SH-SY5Y (cell line): ENCODE data around the gene CRTAC1.

Experiments
- GATA2 ChIP-seq: IDR thresholded peaks from 2 replicates; pipeline ENCODE4 v1.6.1; 2011; ENCODE audit warnings: mild to moderate bottlenecking, low read depth, low read length
- GATA3 ChIP-seq: IDR thresholded peaks from 2 replicates; pipeline ENCODE4 v1.6.1; 2011; ENCODE audit warnings: low read depth, mild to moderate bottlenecking, low read length, moderate library complexity

DNA sequence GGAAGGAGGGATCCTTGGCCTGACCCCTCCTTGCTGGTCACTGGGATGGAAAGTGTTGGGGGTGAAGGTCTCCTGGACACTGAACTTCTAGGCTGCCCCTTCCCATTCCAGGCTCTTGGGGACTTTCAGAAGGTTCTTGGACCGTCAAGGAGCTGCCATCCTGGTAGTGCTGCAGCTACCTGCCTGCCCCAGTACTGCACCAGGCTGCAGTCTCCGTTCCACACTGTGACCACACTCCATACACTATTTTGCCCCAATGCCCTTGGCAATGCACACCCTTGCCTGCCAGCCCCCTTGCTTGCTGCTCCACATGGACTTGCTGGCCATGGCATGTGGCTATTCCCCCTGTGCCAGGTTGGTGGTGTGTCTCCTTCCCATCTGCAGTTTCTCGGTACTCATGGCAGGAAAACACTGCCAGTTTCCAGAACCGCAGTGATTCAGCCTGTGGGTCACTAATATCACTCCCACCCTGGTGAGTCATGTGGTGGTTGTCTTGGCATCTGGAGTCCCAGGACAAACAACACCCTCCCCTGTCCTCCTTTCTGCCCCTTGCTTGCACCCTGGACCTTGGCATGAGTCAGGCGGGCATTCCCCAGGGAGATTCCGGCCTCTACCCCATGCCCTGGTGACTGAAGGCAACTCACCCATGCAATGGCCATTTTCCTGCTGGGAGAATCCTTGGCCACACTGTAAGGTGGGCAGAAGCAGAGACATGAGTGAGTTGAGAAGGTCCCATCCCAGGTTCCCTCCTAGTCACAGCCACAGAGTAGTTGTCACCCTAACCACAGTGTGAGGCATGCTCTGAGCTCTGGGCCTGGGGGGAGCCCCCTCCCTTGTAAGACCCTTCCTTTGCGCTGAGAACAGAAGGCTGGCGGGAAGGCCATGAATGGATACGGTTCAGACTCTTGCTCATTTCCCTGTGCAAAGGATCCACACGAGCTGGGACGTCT, 148.0 kb downstream of the CRTAC1 start:
- TF ChIP-seq GATA2 (no peak), GATA3 (no peak)
